Mucosa of descending colon (tissue), 3 donors: ENCODE data around the gene STX19. TPM values are rescaled to one million over a fixed set of nuclear protein-coding genes. Genes with fewer than 3 reads are reported as not detected.

ENCODE experiments used
- ATAC-seq: fragments of 200-7000 bp; cut with Tn5 transposase; one replicate; pipeline ENCODE4 v1.9.1; 2020; ENCODE audit warnings: mild to moderate bottlenecking, moderate library complexity
- DNase-seq, 3 donors: peaks; one replicate each; pipeline ENCODE4 v3.0.0-alpha.2; 2020
- H3K36me3 ChIP-seq: fragments of 200-600 bp; one replicate; pipeline ENCODE4 v1.8.0; 2021; ENCODE audit warnings: low read depth, mild to moderate bottlenecking
- H3K4me1 ChIP-seq: fragments of 200-600 bp; one replicate; pipeline ENCODE4 v1.8.0; 2021; ENCODE audit warnings: low read depth, mild to moderate bottlenecking
- H3K4me3 ChIP-seq: fragments of 200-600 bp; one replicate; pipeline ENCODE4 v1.8.0; 2021; ENCODE audit warnings: mild to moderate bottlenecking
- H3K9me3 ChIP-seq: fragments of 200-600 bp; one replicate; pipeline ENCODE4 v1.8.0; 2021; ENCODE audit warnings: mild to moderate bottlenecking
- intact Hi-C, 2 donors: fragments of 100-400 bp; cut with DNase I in 1 of 2; cut with micrococcal nuclease in 1 of 2; formaldehyde crosslinking; loops; one replicate each; pipeline versions ENCODE4 v1.11.0 to v1.11.1; 2022; cut with DNase I, micrococcal nuclease
- total RNA-seq, 3 donors: library from RNA; stranded (reverse); fragmentation: NEBNext Ultra II Directional in 2 of 3; extraction: Animal tissue kit (Norgen Biotek cat#: 25700) in 2 of 3; gene quantifications; one replicate each; pipeline versions ENCODE4 v1.2.1 to v1.2.4, GENCODE V29; 2021 to 2023
- TF ChIP-seq, protein P1 (sequence below): fragments of 200-600 bp; IDR thresholded peaks from one replicate; pipeline ENCODE4 v1.8.0; 2022; ENCODE audit warnings: antibody characterized with exemption, mild to moderate bottlenecking
- donor health status: DM: no; HTN: no; CAD: no; lungs with moderate emphysema.
- donor health status: DM: no; HTN: no; CAD: no.
- donor health status: DM: no; HTN: yes; CAD: no.

STX19 gene
- total RNA-seq, 3 donors from 2014 or later = 7.5 to 20.6 (median 18.9) TPM

GRCh38 chr3:94043285-94043684 lies 14.9 kb upstream of the STX19 start:
- TF ChIP-seq, protein P1, sequence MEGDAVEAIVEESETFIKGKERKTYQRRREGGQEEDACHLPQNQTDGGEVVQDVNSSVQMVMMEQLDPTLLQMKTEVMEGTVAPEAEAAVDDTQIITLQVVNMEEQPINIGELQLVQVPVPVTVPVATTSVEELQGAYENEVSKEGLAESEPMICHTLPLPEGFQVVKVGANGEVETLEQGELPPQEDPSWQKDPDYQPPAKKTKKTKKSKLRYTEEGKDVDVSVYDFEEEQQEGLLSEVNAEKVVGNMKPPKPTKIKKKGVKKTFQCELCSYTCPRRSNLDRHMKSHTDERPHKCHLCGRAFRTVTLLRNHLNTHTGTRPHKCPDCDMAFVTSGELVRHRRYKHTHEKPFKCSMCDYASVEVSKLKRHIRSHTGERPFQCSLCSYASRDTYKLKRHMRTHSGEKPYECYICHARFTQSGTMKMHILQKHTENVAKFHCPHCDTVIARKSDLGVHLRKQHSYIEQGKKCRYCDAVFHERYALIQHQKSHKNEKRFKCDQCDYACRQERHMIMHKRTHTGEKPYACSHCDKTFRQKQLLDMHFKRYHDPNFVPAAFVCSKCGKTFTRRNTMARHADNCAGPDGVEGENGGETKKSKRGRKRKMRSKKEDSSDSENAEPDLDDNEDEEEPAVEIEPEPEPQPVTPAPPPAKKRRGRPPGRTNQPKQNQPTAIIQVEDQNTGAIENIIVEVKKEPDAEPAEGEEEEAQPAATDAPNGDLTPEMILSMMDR = no peak
- H3K9me3 ChIP-seq = no peaks in the 10 kb centered on the region
- H3K4me3 ChIP-seq = no peak overlapping the region
- intact Hi-C loops = no loop called here
- no peaks in the 10 kb centered on the region for H3K36me3 ChIP-seq
- DNase-seq (no peak), ATAC-seq (no peak)
- H3K4me1 ChIP-seq = no peaks in the 10 kb centered on the region

GRCh38 chr3:94036909-94037507 lies 8.6 kb upstream of the STX19 start:
- TF ChIP-seq, protein P1 = peak; percentile 40
- Histone ChIP-seq H3K9me3 (no peaks in the 10 kb centered on the region), H3K4me3 (no peak overlapping the region), H3K4me1 (no peaks in the 10 kb centered on the region), H3K36me3 (no peaks in the 10 kb centered on the region)
- DNase-seq (peak in 1 of 3 donors; percentile 29), ATAC-seq (peak; percentile 80)
- intact Hi-C loops = no loop called here

DNA sequence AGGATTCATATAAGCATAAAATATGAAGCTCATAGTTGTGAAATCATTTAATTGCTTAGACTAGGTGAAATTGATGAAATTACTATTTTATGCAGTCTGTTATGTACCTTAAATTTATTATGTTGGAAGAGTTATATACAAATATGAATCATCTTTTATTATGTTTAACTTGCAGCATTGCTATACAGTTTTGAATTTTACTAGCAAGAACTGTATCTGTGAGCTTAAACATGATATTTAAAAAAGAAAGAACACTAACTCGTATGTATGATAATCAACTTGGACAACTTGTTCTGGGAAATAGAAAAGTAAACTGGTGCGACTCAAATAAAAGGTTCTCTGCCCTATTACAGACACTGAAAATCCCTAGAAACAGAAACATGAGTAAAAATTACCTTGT lies 1.8 kb downstream of the STX19 start:
- TF ChIP-seq, protein P1 = no peak
- no peak for DNase-seq

GRCh38 chr3:94024385-94024784 lies 4.0 kb downstream of the STX19 start:
- no peaks in the 10 kb centered on the region for H3K36me3 ChIP-seq
- intact Hi-C loops = no loop called here
- H3K4me3 ChIP-seq = no peak overlapping the region
- ATAC-seq = peak; percentile 55
- H3K9me3 ChIP-seq = no peaks in the 10 kb centered on the region
- TF ChIP-seq, protein P1 = no peak
- peak in 2 of 3 donors; percentile 47 to 48 for DNase-seq
- peaks cover 2% of the 10 kb centered on the region for H3K4me1 ChIP-seq

More for the DNA sequence above, 1.8 kb downstream of the STX19 start:
- intact Hi-C loops = loop anchor here in 1 of 2 donors (5.0 kb wide), 1 partner anchor 36 kb away; the partner anchor contains the start of genes DHFR2 and NSUN3
- Histone ChIP-seq H3K4me3 (no peak overlapping the region), H3K9me3 (no peaks in the 10 kb centered on the region), H3K4me1 (peaks cover 3% of the 10 kb centered on the region), H3K36me3 (no peaks in the 10 kb centered on the region)
- ATAC-seq = peak; percentile 57

GRCh38 chr3:94020293-94020692 lies 8.1 kb downstream of the STX19 start:
- DNase-seq = no peak
- intact Hi-C loops = no loop called here
- no peak for ATAC-seq
- no peak overlapping the region for H3K4me3 ChIP-seq
- no peaks in the 10 kb centered on the region for H3K36me3 ChIP-seq
- TF ChIP-seq, protein P1 = no peak
- H3K4me1 ChIP-seq = no peaks in the 10 kb centered on the region
- H3K9me3 ChIP-seq = no peaks in the 10 kb centered on the region
